ENCODE results near the gene EEF1G.
"Not testable (repeated sequence)": the region's sequence is repeated elsewhere in the genome, so short reads cannot be mapped to it uniquely, and the experiment has no call there.

DNA sequence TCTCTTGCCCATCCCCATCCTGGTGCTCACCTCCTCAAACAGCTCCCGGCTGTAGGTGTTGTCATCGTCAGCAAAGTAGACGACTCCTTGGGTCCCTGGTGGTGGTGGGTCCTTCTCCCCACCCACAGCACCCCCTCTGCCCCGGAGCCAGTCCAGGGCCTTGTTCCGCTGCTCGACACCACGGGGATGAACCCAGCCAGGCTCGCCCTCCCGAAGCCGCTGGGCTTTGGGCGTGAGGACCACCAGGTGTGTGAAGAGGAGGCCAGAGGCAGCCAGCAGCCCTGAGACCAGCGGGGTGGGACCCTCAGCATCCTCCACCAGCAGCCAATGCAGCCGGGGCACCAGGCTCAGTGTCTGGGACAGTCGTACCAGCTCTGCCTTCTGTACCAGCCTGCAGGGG, 43.3 kb upstream of the EEF1G start:
- TF ChIP-seq, protein P1, sequence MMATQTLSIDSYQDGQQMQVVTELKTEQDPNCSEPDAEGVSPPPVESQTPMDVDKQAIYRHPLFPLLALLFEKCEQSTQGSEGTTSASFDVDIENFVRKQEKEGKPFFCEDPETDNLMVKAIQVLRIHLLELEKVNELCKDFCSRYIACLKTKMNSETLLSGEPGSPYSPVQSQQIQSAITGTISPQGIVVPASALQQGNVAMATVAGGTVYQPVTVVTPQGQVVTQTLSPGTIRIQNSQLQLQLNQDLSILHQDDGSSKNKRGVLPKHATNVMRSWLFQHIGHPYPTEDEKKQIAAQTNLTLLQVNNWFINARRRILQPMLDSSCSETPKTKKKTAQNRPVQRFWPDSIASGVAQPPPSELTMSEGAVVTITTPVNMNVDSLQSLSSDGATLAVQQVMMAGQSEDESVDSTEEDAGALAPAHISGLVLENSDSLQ (IDR thresholded peaks at IDR 0.05): not testable (repeated sequence)
- TF ChIP-seq SP1 (IDR thresholded peaks at IDR 0.05); ARNT (IDR thresholded peaks at IDR 0.05); TARDBP (IDR thresholded peaks at IDR 0.05); ELF4 (IDR thresholded peaks at IDR 0.05); HDGF (IDR thresholded peaks at IDR 0.05; ENCODE audit: borderline replicate concordance); SUZ12 (IDR thresholded peaks at IDR 0.05): not testable (repeated sequence)
